A549 (cell line): ENCODE results near the gene DIP2C. TPM values are rescaled to one million over a fixed set of nuclear protein-coding genes. Genes with fewer than 3 reads are reported as not detected.

Source experiments
- ATAC-seq, 2 experiments: fragments of 200-7000 bp in 1 of 2; fragments of >200 bp in 1 of 2; cut with Nextera tagmentation in 1 of 2; cut with Tn5 transposase in 1 of 2; 3 replicates each; pipeline versions ENCODE4 v1.8.0 to v1.9.1; 2018 to 2020; ENCODE audit warnings: mild to moderate bottlenecking in 1 of 2, moderate library complexity in 1 of 2
- CTCF ChIA-PET: fragments of 300-600 bp; sonication (Branson Sonifier 250); formaldehyde crosslinking; extraction: SDS; loops from one replicate; lab custom pipeline; 2021; ENCODE audit warnings: antibody characterized with exemption, inconsistent platforms; lab: Yijun Ruan, JAX
- POLR2A ChIA-PET: fragments of 350-600 bp; formaldehyde crosslinking; extraction: SDS; loops from one replicate; lab custom pipeline; 2021; ENCODE audit warnings: antibody characterized with exemption, inconsistent platforms; lab: Yijun Ruan, JAX
- DNase-seq, 2 experiments: peaks; one replicate each; pipeline versions ENCODE4 v3.0.0 to v3.0.0-alpha.2; 2011 to 2016; ENCODE audit warnings: low read depth in 1 of 2, low spot score in 1 of 2
- FAIRE-seq: peaks from 2 replicates; lab custom pipeline; 2011; peaks lifted over from hg19 to GRCh38; lab: Jason Lieb, UNC
- H3K27ac ChIP-seq, 2 experiments: fragments of >200 bp; sonication (Bioruptor Twin); formaldehyde crosslinking; 3 replicates each; pipeline ENCODE4 v1.5.1; 2016 to 2017
- H3K4me1 ChIP-seq: fragments of >200 bp; sonication (Bioruptor Twin); formaldehyde crosslinking; 3 replicates; pipeline ENCODE4 v1.6.1; 2016
- H3K4me2 ChIP-seq: fragments of >200 bp; sonication (Bioruptor Twin); formaldehyde crosslinking; 3 replicates; pipeline ENCODE4 v1.6.1; 2016
- H3K4me3 ChIP-seq: fragments of >200 bp; sonication (Bioruptor Twin); formaldehyde crosslinking; 3 replicates; pipeline ENCODE4 v1.5.1; 2016
- H3K9me3 ChIP-seq: fragments of >200 bp; sonication (Bioruptor Twin); formaldehyde crosslinking; 3 replicates; pipeline ENCODE4 v1.6.1; 2016
- BHLHE40 ChIP-seq: IDR thresholded peaks from 2 replicates; pipeline ENCODE4 v1.6.1; 2012; ENCODE audit warnings: low read depth, low read length, inconsistent platforms
- CBX2 ChIP-seq: fragments of 200-600 bp; sonication (generic); IDR thresholded peaks from 2 replicates; pipeline ENCODE4 v1.6.1; 2016; ENCODE audit warnings: low read depth, mild to moderate bottlenecking, borderline replicate concordance
- CHD2 ChIP-seq: fragments of 150-350 bp; IDR thresholded peaks from 2 replicates; pipeline ENCODE4 v1.6.1; 2014; ENCODE audit warnings: low read length; ENCODE audit not compliant: partially characterized antibody
- EHMT2 ChIP-seq: fragments of 200-600 bp; sonication (generic); IDR thresholded peaks from 2 replicates; pipeline ENCODE4 v1.6.1; 2016; ENCODE audit warnings: antibody characterized with exemption, low read depth, mild to moderate bottlenecking, moderate library complexity
- GATA3 ChIP-seq: IDR thresholded peaks from 2 replicates; pipeline ENCODE4 v1.6.1; 2012; ENCODE audit warnings: borderline replicate concordance
- HDAC2 ChIP-seq: fragments of 200-600 bp; sonication (generic); IDR thresholded peaks from 2 replicates; pipeline ENCODE4 v1.6.1; 2016
- HEYL ChIP-seq: fragments of 250-450 bp; sonication (Bioruptor Pico); IDR thresholded peaks from 2 replicates; pipeline ENCODE4 v1.8.0; 2021; ENCODE audit warnings: mild to moderate bottlenecking, moderate library complexity
- HOXA7 ChIP-seq: fragments of 250-450 bp; sonication (Bioruptor Pico); IDR thresholded peaks from 2 replicates; pipeline ENCODE4 v1.5.0; 2020; ENCODE audit warnings: mild to moderate bottlenecking, moderate library complexity
- HOXB5 ChIP-seq: fragments of 250-450 bp; sonication (Bioruptor Pico); IDR thresholded peaks from 2 replicates; pipeline ENCODE4 v1.5.0; 2020; ENCODE audit warnings: mild to moderate bottlenecking, moderate library complexity
- JUN ChIP-seq, 2 experiments: fragments of >200 bp; sonication (Bioruptor Twin); formaldehyde crosslinking; IDR thresholded peaks; 2 replicates in 1 of 2; 3 replicates in 1 of 2; pipeline ENCODE4 v1.6.1; 2016 to 2017
- JUNB ChIP-seq: fragments of >200 bp; sonication (Bioruptor Twin); formaldehyde crosslinking; IDR thresholded peaks from 2 replicates; pipeline ENCODE4 v1.6.1; 2016
- KDM5A ChIP-seq: fragments of 200-600 bp; sonication (generic); IDR thresholded peaks from 2 replicates; pipeline ENCODE4 v1.6.1; 2016; ENCODE audit warnings: antibody characterized with exemption, mild to moderate bottlenecking
- MYC ChIP-seq: IDR thresholded peaks from 2 replicates; pipeline ENCODE4 v1.6.1; 2012; ENCODE audit warnings: mild to moderate bottlenecking, inconsistent platforms, low read length, improper control_type of control experiment, borderline replicate concordance
- NFE2L2 ChIP-seq: fragments of 150-350 bp; conservative IDR thresholded peaks from 2 replicates; pipeline ENCODE4 v1.6.1; 2014; ENCODE audit warnings: low read length
- RAD21 ChIP-seq, 2 experiments: fragments of >200 bp in 1 of 2; sonication (Bioruptor Twin) in 1 of 2; formaldehyde crosslinking in 1 of 2; IDR thresholded peaks in 1 of 2; conservative IDR thresholded peaks in 1 of 2; 2 replicates in 1 of 2; 3 replicates in 1 of 2; pipeline ENCODE4 v1.6.1; 2012 to 2018; ENCODE audit warnings: inconsistent platforms in 1 of 2
- SMC3 ChIP-seq: fragments of >200 bp; sonication (Bioruptor Twin); formaldehyde crosslinking; IDR thresholded peaks from 3 replicates; pipeline ENCODE4 v1.6.1; 2018; ENCODE audit warnings: inconsistent platforms
- ZC3H11A ChIP-seq: fragments of 450-650 bp; IDR thresholded peaks from 2 replicates; pipeline ENCODE4 v1.6.1; 2014; ENCODE audit warnings: antibody characterized with exemption, mild to moderate bottlenecking
- ZNF302 ChIP-seq: fragments of 250-450 bp; sonication (Bioruptor Pico); IDR thresholded peaks from 2 replicates; pipeline ENCODE4 v1.9.0; 2021; ENCODE audit warnings: inconsistent platforms, mild to moderate bottlenecking, moderate library complexity
- WGBS: methylation state at CpG from one replicate; pipeline ENCODE4 v1.1.6; 2017; ENCODE audit errors: missing lambda C conversion rate; 5-methylcytosine and 5-hydroxymethylcytosine counted together
- polyA plus RNA-seq, 4 experiments: library from polyadenylated mRNA; depleted of rRNA in 3 of 4; stranded (reverse); fragments of >200 nt; fragmentation: RNase III in 1 of 4; extraction: RNeasy Plus Mini Kit Qiagen cat#74134 plus additional on column Dnase treatment in 1 of 4; gene quantifications; 2 replicates in 3 of 4; 3 replicates in 1 of 4; pipeline ENCODE4 v1.2.3, GENCODE V29; 2011 to 2017
- TF ChIP-seq, protein P1 (sequence below): IDR thresholded peaks from 2 replicates; pipeline ENCODE4 v1.6.1; 2012
- TF ChIP-seq, protein P2 (sequence below): fragments of >200 bp; sonication (Bioruptor Twin); formaldehyde crosslinking; IDR thresholded peaks from 2 replicates; pipeline ENCODE4 v1.6.1; 2016
- TF ChIP-seq, protein P3 (sequence below): fragments of 450-650 bp; IDR thresholded peaks from 2 replicates; pipeline ENCODE4 v1.6.1; 2014; ENCODE audit warnings: antibody characterized with exemption
- TF ChIP-seq, protein P4 (sequence below): fragments of 250-450 bp; sonication (Bioruptor Pico); IDR thresholded peaks from 2 replicates; pipeline ENCODE4 v1.5.0; 2020; ENCODE audit warnings: low read depth, mild to moderate bottlenecking, moderate library complexity
- TF ChIP-seq, protein P5 (sequence below): IDR thresholded peaks from 2 replicates; pipeline ENCODE4 v1.6.1; 2012
- TF ChIP-seq, protein P6 (sequence below): fragments of >200 bp; sonication (Bioruptor Twin); formaldehyde crosslinking; IDR thresholded peaks from 3 replicates; pipeline ENCODE4 v1.5.1; 2016

The DIP2C gene
- polyA plus RNA-seq, 2 of the 4 experiments (the other 2 are of a cell fraction), result 3.7 to 5.0 TPM

DNA sequence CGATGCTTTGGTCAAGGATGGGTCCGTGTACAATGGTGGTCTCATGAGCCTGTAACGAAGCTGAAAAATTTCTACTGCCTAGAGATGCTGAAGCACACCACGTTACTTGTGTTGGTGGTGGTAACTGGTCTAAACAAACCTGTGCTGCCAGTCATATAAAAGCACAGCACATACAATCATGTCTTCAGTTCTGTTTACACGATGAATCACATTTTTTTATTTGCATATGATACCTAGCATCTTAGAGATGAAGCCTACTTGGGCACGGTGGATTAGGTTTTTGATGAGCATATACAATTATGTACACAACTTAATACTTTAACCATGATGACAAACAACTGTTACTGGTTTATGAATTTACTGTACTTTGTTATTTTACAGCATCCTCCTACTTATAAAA, 353.2 kb downstream of the DIP2C start:
- ChIA-PET CTCF (no interaction called here), POLR2A (no interaction called here)
- Histone ChIP-seq H3K4me1 (peaks cover 49% of the 10 kb centered on the region), H3K4me2 (0 out of 3 replicates have a peak overlapping the region, but pooled peaks have one; percentile 6), H3K27ac (peak overlapping the region; percentile 71 to 86; a peak in 2 of 6 replicates), H3K4me3 (no peak overlapping the region), H3K9me3 (no peaks in the 10 kb centered on the region)
- WGBS, result 67% methylated on average over 6 of the region's 6 CpGs
- DNase-seq, result peak in 1 of 2 experiments; percentile 25
- peak; percentile 23 for FAIRE-seq
- no peak for TF ChIP-seq GATA3
- no peak for TF ChIP-seq JUNB
- no peak for TF ChIP-seq JUN (IDR thresholded peaks at IDR 0.05)
- TF ChIP-seq, protein P1, sequence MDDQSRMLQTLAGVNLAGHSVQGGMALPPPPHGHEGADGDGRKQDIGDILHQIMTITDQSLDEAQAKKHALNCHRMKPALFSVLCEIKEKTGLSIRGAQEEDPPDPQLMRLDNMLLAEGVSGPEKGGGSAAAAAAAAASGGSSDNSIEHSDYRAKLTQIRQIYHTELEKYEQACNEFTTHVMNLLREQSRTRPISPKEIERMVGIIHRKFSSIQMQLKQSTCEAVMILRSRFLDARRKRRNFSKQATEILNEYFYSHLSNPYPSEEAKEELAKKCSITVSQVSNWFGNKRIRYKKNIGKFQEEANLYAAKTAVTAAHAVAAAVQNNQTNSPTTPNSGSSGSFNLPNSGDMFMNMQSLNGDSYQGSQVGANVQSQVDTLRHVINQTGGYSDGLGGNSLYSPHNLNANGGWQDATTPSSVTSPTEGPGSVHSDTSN, result no peak
- TF ChIP-seq BHLHE40, result no peak
- no peak for TF ChIP-seq CHD2
- TF ChIP-seq HEYL (CRISPR knock-in tag), result no peak
- TF ChIP-seq, protein P2, sequence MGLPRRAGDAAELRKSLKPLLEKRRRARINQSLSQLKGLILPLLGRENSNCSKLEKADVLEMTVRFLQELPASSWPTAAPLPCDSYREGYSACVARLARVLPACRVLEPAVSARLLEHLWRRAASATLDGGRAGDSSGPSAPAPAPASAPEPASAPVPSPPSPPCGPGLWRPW, result no peak
- no peak for TF ChIP-seq RAD21 (conservative IDR thresholded peaks at IDR 0.05 in 1 of 2, IDR thresholded peaks at IDR 0.05 in 1 of 2)
- TF ChIP-seq, protein P3, sequence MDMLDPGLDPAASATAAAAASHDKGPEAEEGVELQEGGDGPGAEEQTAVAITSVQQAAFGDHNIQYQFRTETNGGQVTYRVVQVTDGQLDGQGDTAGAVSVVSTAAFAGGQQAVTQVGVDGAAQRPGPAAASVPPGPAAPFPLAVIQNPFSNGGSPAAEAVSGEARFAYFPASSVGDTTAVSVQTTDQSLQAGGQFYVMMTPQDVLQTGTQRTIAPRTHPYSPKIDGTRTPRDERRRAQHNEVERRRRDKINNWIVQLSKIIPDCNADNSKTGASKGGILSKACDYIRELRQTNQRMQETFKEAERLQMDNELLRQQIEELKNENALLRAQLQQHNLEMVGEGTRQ, result no peak
- TF ChIP-seq MYC, result no peak
- no peak for TF ChIP-seq HOXA7 (CRISPR knock-in tag)
- no peak for TF ChIP-seq ZC3H11A
- TF ChIP-seq KDM5A, result no peak
- TF ChIP-seq SMC3, result no peak
- TF ChIP-seq ZNF302 (CRISPR knock-in tag), result no peak
- TF ChIP-seq, protein P4, sequence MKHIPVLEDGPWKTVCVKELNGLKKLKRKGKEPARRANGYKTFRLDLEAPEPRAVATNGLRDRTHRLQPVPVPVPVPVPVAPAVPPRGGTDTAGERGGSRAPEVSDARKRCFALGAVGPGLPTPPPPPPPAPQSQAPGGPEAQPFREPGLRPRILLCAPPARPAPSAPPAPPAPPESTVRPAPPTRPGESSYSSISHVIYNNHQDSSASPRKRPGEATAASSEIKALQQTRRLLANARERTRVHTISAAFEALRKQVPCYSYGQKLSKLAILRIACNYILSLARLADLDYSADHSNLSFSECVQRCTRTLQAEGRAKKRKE, result no peak
- no peak for TF ChIP-seq HOXB5
- no peak for ATAC-seq

DNA sequence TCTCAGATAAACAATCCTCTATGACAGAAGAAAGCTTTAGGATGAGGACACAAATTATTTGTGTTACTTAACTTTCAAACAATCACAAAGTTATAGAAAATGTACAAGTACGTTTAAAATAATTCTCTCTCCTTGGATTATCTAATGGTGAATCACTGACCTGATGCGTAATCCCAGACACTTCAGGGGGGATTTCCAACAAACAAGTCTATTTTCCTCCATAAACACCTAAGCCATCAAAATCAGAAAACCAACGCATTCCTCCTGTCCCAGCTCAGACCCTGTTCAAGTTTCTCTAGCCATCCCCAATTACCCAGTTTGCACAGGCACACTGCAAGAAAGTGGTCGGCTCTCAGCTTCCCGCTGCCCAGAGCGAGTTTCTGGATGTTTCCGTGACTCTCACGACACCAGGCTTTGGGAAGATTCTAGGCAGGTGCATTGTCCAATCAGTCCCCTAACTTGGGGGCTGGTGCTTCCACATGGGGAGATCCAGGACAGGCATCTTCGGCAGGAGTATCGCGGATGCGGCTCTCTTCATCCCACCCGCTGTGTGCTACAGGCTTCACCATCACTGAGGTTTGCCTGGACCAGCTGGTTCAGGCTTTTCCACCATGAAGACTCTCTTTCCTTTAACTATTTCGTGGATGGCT, 354.2 kb downstream of the DIP2C start:
- Histone ChIP-seq H3K4me3 (no peak overlapping the region), H3K4me1 (peaks cover 49% of the 10 kb centered on the region), H3K27ac (peak overlapping the region; percentile 34 to 53; a peak in 3 of 6 replicates), H3K9me3 (no peaks in the 10 kb centered on the region), H3K4me2 (peak overlapping the region; percentile 16; the same call in 1 of the 3 replicates)
- CTCF ChIA-PET, result interaction anchor here (1.2 kb wide), 1 partner anchor 9 kb away, joined by 3 read pairs; no protein-coding TSS in a partner anchor
- DNase-seq, result peak in 1 of 2 experiments; percentile 22
- WGBS, result 67% methylated on average over 14 of the region's 14 CpGs
- POLR2A ChIA-PET, result no interaction called here
- no peak for FAIRE-seq
- no peak for ATAC-seq
- TF ChIP-seq HDAC2, result no peak
- TF ChIP-seq, protein P5, sequence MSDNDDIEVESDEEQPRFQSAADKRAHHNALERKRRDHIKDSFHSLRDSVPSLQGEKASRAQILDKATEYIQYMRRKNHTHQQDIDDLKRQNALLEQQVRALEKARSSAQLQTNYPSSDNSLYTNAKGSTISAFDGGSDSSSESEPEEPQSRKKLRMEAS, result 0 out of 2 replicates have a peak, but pooled peaks have one; percentile 11

DNA sequence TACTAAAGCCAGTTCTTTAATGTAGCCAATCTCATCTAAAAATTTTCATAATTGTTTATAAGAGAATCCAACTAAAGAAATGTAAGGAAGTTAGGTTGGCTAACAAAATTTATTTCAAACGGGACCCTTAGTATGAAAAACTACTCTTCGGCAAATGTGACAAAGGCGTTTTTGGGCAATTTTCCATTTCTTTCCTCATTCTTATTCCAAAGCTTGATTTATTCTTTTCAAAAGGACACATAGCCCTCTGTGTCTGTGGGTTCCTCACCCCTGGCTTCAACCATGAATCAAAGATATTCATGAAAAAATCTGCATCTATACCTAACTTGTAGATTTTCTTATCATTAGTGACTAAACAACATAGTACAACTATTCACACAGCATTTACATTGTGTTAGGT, 358.3 kb downstream of the DIP2C start:
- Histone ChIP-seq H3K4me1 (peaks cover 24% of the 10 kb centered on the region), H3K27ac (no peak overlapping the region), H3K4me2 (no peak overlapping the region), H3K9me3 (no peaks in the 10 kb centered on the region), H3K4me3 (no peak overlapping the region)
- FAIRE-seq (no peak), DNase-seq (no peak), ATAC-seq (no peak)
- WGBS, result 89% methylated on average over 3 of the region's 3 CpGs
- POLR2A ChIA-PET, result no interaction called here
- CTCF ChIA-PET, result no interaction called here
- TF ChIP-seq, protein P5, result no peak
- TF ChIP-seq, protein P4, result no peak
- TF ChIP-seq, protein P1, result no peak
- no peak for TF ChIP-seq EHMT2
- no peak for TF ChIP-seq CBX2
- no peak for TF ChIP-seq NFE2L2
- TF ChIP-seq, protein P6, sequence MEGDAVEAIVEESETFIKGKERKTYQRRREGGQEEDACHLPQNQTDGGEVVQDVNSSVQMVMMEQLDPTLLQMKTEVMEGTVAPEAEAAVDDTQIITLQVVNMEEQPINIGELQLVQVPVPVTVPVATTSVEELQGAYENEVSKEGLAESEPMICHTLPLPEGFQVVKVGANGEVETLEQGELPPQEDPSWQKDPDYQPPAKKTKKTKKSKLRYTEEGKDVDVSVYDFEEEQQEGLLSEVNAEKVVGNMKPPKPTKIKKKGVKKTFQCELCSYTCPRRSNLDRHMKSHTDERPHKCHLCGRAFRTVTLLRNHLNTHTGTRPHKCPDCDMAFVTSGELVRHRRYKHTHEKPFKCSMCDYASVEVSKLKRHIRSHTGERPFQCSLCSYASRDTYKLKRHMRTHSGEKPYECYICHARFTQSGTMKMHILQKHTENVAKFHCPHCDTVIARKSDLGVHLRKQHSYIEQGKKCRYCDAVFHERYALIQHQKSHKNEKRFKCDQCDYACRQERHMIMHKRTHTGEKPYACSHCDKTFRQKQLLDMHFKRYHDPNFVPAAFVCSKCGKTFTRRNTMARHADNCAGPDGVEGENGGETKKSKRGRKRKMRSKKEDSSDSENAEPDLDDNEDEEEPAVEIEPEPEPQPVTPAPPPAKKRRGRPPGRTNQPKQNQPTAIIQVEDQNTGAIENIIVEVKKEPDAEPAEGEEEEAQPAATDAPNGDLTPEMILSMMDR, result no peak
- TF ChIP-seq HOXA7 (CRISPR knock-in tag), result no peak
